H1 (cell line): ENCODE data around the gene PLA2G4A. TPM values are rescaled to one million over a fixed set of nuclear protein-coding genes. Genes with fewer than 3 reads are reported as not detected.

ENCODE experiments used
- CTCF ChIA-PET: fragments of 300-600 bp; sonication (Branson Sonifier 250); formaldehyde crosslinking; loops from one replicate; lab custom pipeline; 2021; ENCODE audit not compliant: partially characterized antibody; lab: Charles Lee
- POLR2A ChIA-PET: fragments of 300-600 bp; sonication (Branson Sonifier 250); formaldehyde crosslinking; loops from one replicate; lab custom pipeline; 2021; ENCODE audit warnings: inconsistent platforms; ENCODE audit not compliant: partially characterized antibody; lab: Charles Lee
- DNase-seq, 2 experiments: peaks; one replicate each; pipeline versions ENCODE4 v3.0.0 to v3.0.0-alpha.2; 2010 to 2022; ENCODE audit warnings: low spot score in 2 of 2, low read depth in 1 of 2, mixed read lengths in 1 of 2
- FAIRE-seq: peaks from 2 replicates; lab custom pipeline; 2011; peaks lifted over from hg19 to GRCh38; lab: Jason Lieb, UNC
- H2AFZ ChIP-seq: 2 replicates; pipeline ENCODE4 v1.8.1; 2012; ENCODE audit warnings: low read length, inconsistent platforms
- H2AK5ac ChIP-seq: 2 replicates; pipeline ENCODE4 v1.6.1; 2013; ENCODE audit warnings: low read depth, low read length
- H2BK120ac ChIP-seq: replicated peaks from 2 replicates; pipeline ENCODE3; 2013; ENCODE audit warnings: low read depth, low read length, inconsistent platforms
- H2BK12ac ChIP-seq: 2 replicates; pipeline ENCODE4 v1.6.1; 2013; ENCODE audit warnings: low read depth, low read length
- H2BK15ac ChIP-seq: 2 replicates; pipeline ENCODE4 v1.6.1; 2013; ENCODE audit warnings: low read length
- H2BK20ac ChIP-seq: 2 replicates; pipeline ENCODE4 v1.6.1; 2013; ENCODE audit warnings: low read length
- H2BK5ac ChIP-seq: 2 replicates; pipeline ENCODE4 v1.6.1; 2013; ENCODE audit warnings: low read depth, low read length
- H3K14ac ChIP-seq: 2 replicates; pipeline ENCODE4 v1.6.1; 2013; ENCODE audit warnings: inconsistent platforms; ENCODE audit not compliant: insufficient read length
- H3K18ac ChIP-seq: 2 replicates; pipeline ENCODE4 v1.6.1; 2013; ENCODE audit warnings: low read length; ENCODE audit errors: extremely low read depth
- H3K23ac ChIP-seq: 2 replicates; pipeline ENCODE4 v1.6.1; 2013; ENCODE audit warnings: inconsistent platforms; ENCODE audit not compliant: insufficient read length
- H3K23me2 ChIP-seq: 2 replicates; pipeline ENCODE4 v1.6.1; 2013; ENCODE audit warnings: low read depth, low read length
- H3K27ac ChIP-seq: 2 replicates; pipeline ENCODE4 v1.6.1; 2011; ENCODE audit warnings: low read depth, low read length, inconsistent platforms
- H3K27me3 ChIP-seq, 4 experiments: replicated peaks in 1 of 4; 1 replicate in 1 of 4; 2 replicates in 3 of 4; pipeline versions ENCODE4 v1.6.1 to v1.8.1; 2011 to 2013; ENCODE audit warnings: low read length in 3 of 4, mild to moderate bottlenecking in 3 of 4, inconsistent platforms in 2 of 4, mixed read lengths in 2 of 4, moderate library complexity in 1 of 4; ENCODE audit not compliant: control insufficient read depth in 3 of 4, insufficient read depth in 3 of 4; ENCODE audit errors: extremely low read depth in 1 of 4
- H3K36me3 ChIP-seq, 4 experiments: 2 replicates each; pipeline versions ENCODE4 v1.6.1 to v1.8.1; 2011 to 2013; ENCODE audit warnings: mild to moderate bottlenecking in 4 of 4, low read length in 3 of 4, moderate library complexity in 2 of 4, control low read depth in 1 of 4, inconsistent platforms in 1 of 4; ENCODE audit not compliant: insufficient read depth in 4 of 4, control insufficient read depth in 2 of 4
- H3K4ac ChIP-seq: replicated peaks from 2 replicates; pipeline ENCODE3; 2013; ENCODE audit warnings: low read length, low read depth, mixed read lengths, inconsistent platforms; ENCODE audit not compliant: insufficient read length
- H3K4me1 ChIP-seq, 4 experiments: replicated peaks in 1 of 4; 1 replicate in 1 of 4; 2 replicates in 3 of 4; pipeline versions ENCODE4 v1.6.1 to v1.8.1; 2011 to 2013; ENCODE audit warnings: low read length in 3 of 4, inconsistent platforms in 2 of 4, mixed read lengths in 1 of 4; ENCODE audit not compliant: insufficient read depth in 4 of 4, control insufficient read depth in 3 of 4
- H3K4me2 ChIP-seq, 2 experiments: 2 replicates each; pipeline versions ENCODE4 v1.6.1 to v1.8.1; 2011 to 2013; ENCODE audit warnings: low read depth in 2 of 2, low read length in 2 of 2, control low read depth in 1 of 2, inconsistent platforms in 1 of 2, mild to moderate bottlenecking in 1 of 2; ENCODE audit not compliant: insufficient read depth in 1 of 2
- H3K4me3 ChIP-seq, 4 experiments: fragments of 200-600, 300-600 bp in 1 of 4; sonication (generic), shearing (Covaris generic), sonication (Bioruptor Twin) in 1 of 4; 2 replicates each; pipeline versions ENCODE4 v1.5.1 to v1.8.1; 2011 to 2016; ENCODE audit warnings: low read length in 4 of 4, low read depth in 3 of 4, control low read depth in 2 of 4, inconsistent platforms in 2 of 4, mild to moderate bottlenecking in 2 of 4, mixed read lengths in 1 of 4, moderate library complexity in 1 of 4; ENCODE audit not compliant: insufficient read depth in 2 of 4; ENCODE audit errors: extremely low read depth in 1 of 4
- H3K56ac ChIP-seq: replicated peaks from 2 replicates; pipeline ENCODE3; 2013; ENCODE audit warnings: low read depth, mild to moderate bottlenecking, mixed read lengths, low read length, inconsistent platforms; ENCODE audit not compliant: insufficient read length
- H3K79me1 ChIP-seq: 2 replicates; pipeline ENCODE4 v1.6.1; 2013; ENCODE audit warnings: low read depth, low read length, control low read depth
- H3K79me2 ChIP-seq, 2 experiments: 2 replicates each; pipeline versions ENCODE4 v1.6.1 to v1.8.1; 2012 to 2013; ENCODE audit warnings: low read length in 2 of 2, mild to moderate bottlenecking in 2 of 2, inconsistent platforms in 1 of 2; ENCODE audit not compliant: insufficient read depth in 2 of 2, control insufficient read depth in 1 of 2
- H3K9ac ChIP-seq, 4 experiments: replicated peaks in 1 of 4; 1 replicate in 1 of 4; 2 replicates in 3 of 4; pipeline versions ENCODE4 v1.6.1 to v1.8.1; 2011 to 2013; ENCODE audit warnings: low read depth in 3 of 4, low read length in 3 of 4, control low read depth in 2 of 4, mild to moderate bottlenecking in 2 of 4, moderate library complexity in 2 of 4, inconsistent platforms in 1 of 4; ENCODE audit errors: extremely low read depth in 1 of 4
- H3K9me3 ChIP-seq, 2 experiments: 2 replicates each; pipeline versions ENCODE4 v1.6.1 to v1.8.1; 2012 to 2013; ENCODE audit warnings: mild to moderate bottlenecking in 2 of 2, moderate library complexity in 2 of 2, control low read depth in 1 of 2, inconsistent platforms in 1 of 2, low read depth in 1 of 2, low read length in 1 of 2, mixed read lengths in 1 of 2; ENCODE audit not compliant: insufficient read depth in 2 of 2
- H4K20me1 ChIP-seq, 2 experiments: replicated peaks in 1 of 2; 2 replicates each; pipeline versions ENCODE3 to v1.8.1; 2011 to 2013; ENCODE audit warnings: inconsistent platforms in 2 of 2, low read length in 2 of 2, mild to moderate bottlenecking in 1 of 2; ENCODE audit not compliant: insufficient read depth in 2 of 2, control insufficient read depth in 1 of 2
- H4K5ac ChIP-seq: 2 replicates; pipeline ENCODE4 v1.6.1; 2013; ENCODE audit warnings: low read length, low read depth, mixed read lengths, inconsistent platforms; ENCODE audit not compliant: insufficient read length
- H4K8ac ChIP-seq: 2 replicates; pipeline ENCODE4 v1.8.0; 2013; ENCODE audit warnings: mild to moderate bottlenecking, moderate library complexity, low read length, inconsistent platforms; ENCODE audit not compliant: insufficient read depth; ENCODE audit errors: extremely low read depth
- H4K91ac ChIP-seq: replicated peaks from 2 replicates; pipeline ENCODE3; 2013; ENCODE audit warnings: low read length, mixed read lengths, inconsistent platforms; ENCODE audit not compliant: insufficient read length
- ATF2 ChIP-seq: IDR thresholded peaks from 2 replicates; pipeline ENCODE4 v1.6.1; 2012; ENCODE audit warnings: low read length, inconsistent platforms
- JUN ChIP-seq: IDR thresholded peaks from 2 replicates; pipeline ENCODE4 v1.6.1; 2011; ENCODE audit warnings: low read depth, mild to moderate bottlenecking, improper control_type of control experiment, low read length
- JUND ChIP-seq: IDR thresholded peaks from 2 replicates; pipeline ENCODE4 v1.6.1; 2011; ENCODE audit warnings: mild to moderate bottlenecking, improper control_type of control experiment, low read length
- KDM1A ChIP-seq: fragments of 200-600, 300-600 bp; sonication (generic); IDR thresholded peaks from 2 replicates; pipeline ENCODE4 v1.7.1; 2016; ENCODE audit warnings: mild to moderate bottlenecking, low read length, borderline replicate concordance
- KDM5A ChIP-seq: fragments of 200-600 bp; IDR thresholded peaks from 2 replicates; pipeline ENCODE4 v1.7.1; 2012; ENCODE audit warnings: mild to moderate bottlenecking, low read length, inconsistent platforms, mixed read lengths
- MAX ChIP-seq: IDR thresholded peaks from 2 replicates; pipeline ENCODE4 v1.6.1; 2012; ENCODE audit warnings: inconsistent platforms
- RXRA ChIP-seq: IDR thresholded peaks from 2 replicates; pipeline ENCODE4 v1.6.1; 2011; ENCODE audit warnings: low read depth, mild to moderate bottlenecking, low read length, moderate library complexity; ENCODE audit not compliant: insufficient read depth
- SAP30 ChIP-seq: fragments of 300-600 bp; sonication (generic); IDR thresholded peaks from 2 replicates; pipeline ENCODE4 v1.7.1; 2012; ENCODE audit warnings: low read length, moderate library complexity, mild to moderate bottlenecking, inconsistent platforms; ENCODE audit not compliant: insufficient read depth, insufficient replicate concordance
- SIN3A ChIP-seq, 2 experiments: IDR thresholded peaks in 1 of 2; conservative IDR thresholded peaks in 1 of 2; 2 replicates each; pipeline ENCODE4 v1.6.1; 2011 to 2012; ENCODE audit warnings: low read length in 2 of 2, improper control_type of control experiment in 1 of 2, low read depth in 1 of 2, mild to moderate bottlenecking in 1 of 2
- SP1 ChIP-seq: IDR thresholded peaks from 2 replicates; pipeline ENCODE4 v1.6.1; 2011; ENCODE audit warnings: low read depth, low read length
- SRF ChIP-seq: IDR thresholded peaks from 2 replicates; pipeline ENCODE4 v1.6.1; 2011; ENCODE audit warnings: mild to moderate bottlenecking, low read depth, low read length, moderate library complexity
- TAF1 ChIP-seq: IDR thresholded peaks from 2 replicates; pipeline ENCODE4 v1.6.1; 2011; ENCODE audit warnings: mild to moderate bottlenecking, low read depth, low read length
- TAF7 ChIP-seq: optimal IDR thresholded peaks from 2 replicates; pipeline ENCODE3; 2011; ENCODE audit warnings: low read depth, mild to moderate bottlenecking, inconsistent platforms, low read length, moderate library complexity, borderline replicate concordance
- WGBS, 2 experiments: shearing (Covaris generic) in 1 of 2; methylation state at CpG; one replicate each; pipeline versions ENCODE4 v1.1.6 to v1.1.7; 2013 to 2015; ENCODE audit warnings: low lambda C conversion rate in 2 of 2, mixed read lengths in 2 of 2, inconsistent platforms in 1 of 2, low coverage in 1 of 2, missing lambda C conversion rate in 1 of 2; ENCODE audit not compliant: insufficient replicate concordance in 2 of 2, insufficient coverage in 1 of 2, insufficient read length in 1 of 2; ENCODE audit errors: extremely low coverage in 1 of 2, missing lambda C conversion rate in 1 of 2; 5-methylcytosine and 5-hydroxymethylcytosine counted together
- polyA plus RNA-seq, 7 experiments: library from polyadenylated mRNA; depleted of rRNA in 3 of 7; stranded (reverse) in 5 of 7; unstranded in 2 of 7; fragments of >200 nt in 5 of 7; fragments of 200-250 nt in 2 of 7; gene quantifications; 1 replicate in 5 of 7; 2 replicates in 1 of 7; 4 replicates in 1 of 7; pipeline versions ENCODE4 v1.2.1 to v1.2.3, GENCODE V29; 2011 to 2013; ENCODE audit warnings: missing spikeins in 2 of 7, mixed read lengths in 2 of 7
- total RNA-seq: library from RNA; stranded (reverse); fragmentation: NEBNext Ultra II Directional; extraction: Animal tissue kit (Norgen Biotek cat#: 25700); gene quantifications from 2 replicates; pipeline ENCODE4 v1.2.1, GENCODE V29; 2021

The PLA2G4A gene
- total and polyA plus RNA-seq, 2 of the 8 experiments (the other 6 are each of a cell fraction or from before 2014, with no cell fraction given): 0.63 to 1.4 TPM

- DNase-seq: no peak
- Histone ChIP-seq H3K4me1 (no peaks in the 10 kb centered on the region), H3K36me3 (no peaks in the 10 kb centered on the region), H3K23me2 (no peaks in the 10 kb centered on the region), H3K56ac (no peak overlapping the region), H4K20me1 (no peaks in the 10 kb centered on the region), H2BK5ac (no peak overlapping the region), H2BK15ac (no peak overlapping the region)
- 100% methylated on average over 1 of the region's 1 CpG; no CpG with 5 or more reads in 1 of the 2 experiments for WGBS, 2 experiments
- POLR2A ChIA-PET: no interaction called here
- CTCF ChIA-PET: no interaction called here
- TF ChIP-seq SIN3A (conservative IDR thresholded peaks at IDR 0.05 in 1 of 2, IDR thresholded peaks at IDR 0.05 in 1 of 2; ENCODE audit: low read depth in 1 of 2, low read length in 2 of 2) (no peak), KDM1A (no peak), TAF7 (no peak), RXRA (no peak), SAP30 (no peak), SP1 (no peak), JUND (no peak), KDM5A (no peak), JUN (no peak), MAX (no peak), SRF (no peak), TAF1 (no peak), ATF2 (no peak)
- TF ChIP-seq, all 59 proteins: peak for 0
- Histone ChIP-seq H3K27ac (no peak overlapping the region), H2BK12ac (no peak overlapping the region), H3K14ac (no peak overlapping the region), H3K27me3 (no peaks in the 10 kb centered on the region), H3K9ac (no peak overlapping the region), H3K18ac (no peak overlapping the region), H3K79me2 (no peaks in the 10 kb centered on the region), H3K4me2 (no peak overlapping the region), H3K9me3 (no peaks in the 10 kb centered on the region), H4K91ac (no peak overlapping the region), H2AK5ac (no peak overlapping the region), H2BK120ac (no peak overlapping the region), H2BK20ac (no peak overlapping the region), H3K79me1 (no peaks in the 10 kb centered on the region), H4K8ac (no peak overlapping the region), H3K23ac (no peak overlapping the region), H3K4ac (no peak overlapping the region), H3K4me3 (no peak overlapping the region), H2AFZ (no peak overlapping the region), H4K5ac (no peak overlapping the region)
- no peak for FAIRE-seq
Measured at GRCh38 chr1:186790101-186790500, 38.6 kb upstream of the PLA2G4A start.
